ENCODE results near the gene DOCK3.

The DOCK3 gene

GRCh38 chr3:50650018-50650417 is 24.7 kb upstream of the DOCK3 start:
- Histone ChIP-seq H3K4me2 (ENCODE audit: low read length) (no peak overlapping the region), H3F3A (ENCODE audit: control insufficient read depth, insufficient read depth) (no peaks in the 10 kb centered on the region), H3K4me1 (ENCODE audit: control insufficient read depth, low read length) (no peaks in the 10 kb centered on the region), H4K20me1 (ENCODE audit: control insufficient read depth, insufficient read depth, low read depth, low read length) (no peaks in the 10 kb centered on the region), H3K27me3 (ENCODE audit: control insufficient read depth, low read length) (no peaks in the 10 kb centered on the region), H3K36me3 (ENCODE audit: control insufficient read depth, low read length) (no peaks in the 10 kb centered on the region), H3K79me2 (ENCODE audit: control insufficient read depth, low read length) (no peaks in the 10 kb centered on the region), H3K4me3 (ENCODE audit: low read length) (no peak overlapping the region), H3K27ac (ENCODE audit: low read depth, low read length) (no peak overlapping the region), H3K9me3 (ENCODE audit: control insufficient read depth, insufficient read depth, low read length) (no peaks in the 10 kb centered on the region), H3K9me2 (replicated peaks; ENCODE audit: control insufficient read depth, low read length) (no peaks in the 10 kb centered on the region)
- TF ChIP-seq EZH2phosphoT487 (IDR thresholded peaks at IDR 0.05; ENCODE audit: borderline replicate concordance, low read length) (no peak), CTCF (IDR thresholded peaks at IDR 0.05; ENCODE audit: low read depth, low read length, poor library complexity, severe bottlenecking) (no peak)

- H3K4me2 ChIP-seq (ENCODE audit: low read length), result no peak overlapping the region
These were observed 23.3 kb upstream of the DOCK3 start for GRCh38 chr3:50651445-50651844.

GRCh38 chr3:50651920-50652529 is 22.7 kb upstream of the DOCK3 start:
- Histone ChIP-seq H3K27ac (ENCODE audit: low read depth, low read length) (no peak overlapping the region), H3K4me1 (ENCODE audit: control insufficient read depth, low read length) (no peaks in the 10 kb centered on the region), H3K9me2 (replicated peaks; ENCODE audit: control insufficient read depth, low read length) (no peaks in the 10 kb centered on the region), H4K20me1 (ENCODE audit: control insufficient read depth, insufficient read depth, low read depth, low read length) (no peaks in the 10 kb centered on the region), H3K9me3 (ENCODE audit: control insufficient read depth, insufficient read depth, low read length) (no peaks in the 10 kb centered on the region), H3K4me2 (ENCODE audit: low read length) (no peak overlapping the region), H3K4me3 (ENCODE audit: low read length) (no peak overlapping the region), H3F3A (ENCODE audit: control insufficient read depth, insufficient read depth) (no peaks in the 10 kb centered on the region), H3K27me3 (ENCODE audit: control insufficient read depth, low read length) (no peaks in the 10 kb centered on the region), H3K36me3 (ENCODE audit: control insufficient read depth, low read length) (no peaks in the 10 kb centered on the region), H3K79me2 (ENCODE audit: control insufficient read depth, low read length) (no peaks in the 10 kb centered on the region)
- TF ChIP-seq CTCF (IDR thresholded peaks at IDR 0.05; ENCODE audit: low read depth, low read length, poor library complexity, severe bottlenecking) (no peak), EZH2phosphoT487 (IDR thresholded peaks at IDR 0.05; ENCODE audit: borderline replicate concordance, low read length) (no peak)

More at GRCh38 chr3:50651445-50651844, 23.3 kb upstream of the DOCK3 start:
- H3K9me2 ChIP-seq (replicated peaks; ENCODE audit: control insufficient read depth, low read length), result no peaks in the 10 kb centered on the region
- H3K4me3 ChIP-seq (ENCODE audit: low read length), result no peak overlapping the region
- H3K4me1 ChIP-seq (ENCODE audit: control insufficient read depth, low read length), result no peaks in the 10 kb centered on the region
- TF ChIP-seq EZH2phosphoT487 (IDR thresholded peaks at IDR 0.05; ENCODE audit: borderline replicate concordance, low read length), result no peak
- no peak for TF ChIP-seq CTCF (IDR thresholded peaks at IDR 0.05; ENCODE audit: low read depth, low read length, poor library complexity, severe bottlenecking)
- H3K9me3 ChIP-seq (ENCODE audit: control insufficient read depth, insufficient read depth, low read length), result no peaks in the 10 kb centered on the region
- no peaks in the 10 kb centered on the region for H4K20me1 ChIP-seq (ENCODE audit: control insufficient read depth, insufficient read depth, low read depth, low read length)
- no peaks in the 10 kb centered on the region for H3K79me2 ChIP-seq (ENCODE audit: control insufficient read depth, low read length)
- H3K27ac ChIP-seq (ENCODE audit: low read depth, low read length), result no peak overlapping the region
- H3K27me3 ChIP-seq (ENCODE audit: control insufficient read depth, low read length), result no peaks in the 10 kb centered on the region
- no peaks in the 10 kb centered on the region for H3K36me3 ChIP-seq (ENCODE audit: control insufficient read depth, low read length)
- H3F3A ChIP-seq (ENCODE audit: control insufficient read depth, insufficient read depth), result no peaks in the 10 kb centered on the region

Measured in DOHH2 (cell line).